Subcutaneous adipose tissue (tissue), 4 donors: ENCODE data around the gene VAMP2. TPM values are rescaled to one million over a fixed set of nuclear protein-coding genes. Genes with fewer than 3 reads are reported as not detected.

Experiments
- total RNA-seq, 4 donors: library from RNA; depleted of rRNA; stranded (reverse); fragments of >200 nt; gene quantifications; one replicate each; pipeline ENCODE4 v1.1.0, GENCODE V29; 2016
- TF ChIP-seq, protein P1 (sequence below): fragments of 450-650 bp; IDR thresholded peaks from one replicate; pipeline ENCODE4 v1.5.1; 2016; ENCODE audit warnings: low read depth, mild to moderate bottlenecking, control low read depth, antibody characterized with exemption, moderate library complexity

Gene VAMP2
- total RNA-seq, 4 donors from 2014 or later, result 18.6 to 45.2 (median 23.4) TPM

DNA sequence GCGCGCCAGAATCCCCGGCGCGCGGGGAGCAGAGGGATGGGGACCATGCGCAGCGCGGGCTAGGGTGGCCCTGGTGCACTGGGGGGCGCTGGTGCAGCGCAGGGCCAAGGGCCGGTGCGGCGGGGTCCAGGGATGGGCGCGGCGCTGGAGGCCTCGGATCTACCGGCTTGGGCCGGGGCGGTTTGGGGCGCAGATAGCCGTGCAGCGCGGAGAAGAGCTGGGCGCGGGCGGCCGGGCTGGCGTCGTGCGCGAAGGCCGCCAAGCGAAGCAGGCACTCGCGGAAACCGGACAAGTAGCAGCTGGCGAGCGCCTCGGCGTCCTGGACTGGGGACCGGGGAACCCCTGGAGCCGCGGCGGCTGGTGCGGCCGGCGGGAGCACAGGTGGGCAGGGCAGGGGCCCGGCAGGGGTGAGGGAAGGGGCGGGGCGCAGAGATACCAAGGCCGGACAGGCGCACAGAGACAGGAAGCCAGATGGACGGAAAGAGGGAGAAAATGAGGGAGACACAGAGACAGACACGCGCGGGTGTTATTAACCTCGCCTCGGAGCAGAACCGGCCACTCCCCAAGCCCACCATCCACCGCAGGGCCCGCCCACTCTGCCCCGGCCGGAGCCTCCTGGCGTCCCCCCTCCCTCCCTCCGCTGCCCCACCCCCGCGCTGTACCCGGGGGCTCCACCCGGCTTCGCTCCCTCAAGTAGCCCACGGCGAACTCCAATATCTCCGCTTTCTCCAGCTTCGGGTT is 40.9 kb downstream of the VAMP2 start:
- TF ChIP-seq, protein P1, sequence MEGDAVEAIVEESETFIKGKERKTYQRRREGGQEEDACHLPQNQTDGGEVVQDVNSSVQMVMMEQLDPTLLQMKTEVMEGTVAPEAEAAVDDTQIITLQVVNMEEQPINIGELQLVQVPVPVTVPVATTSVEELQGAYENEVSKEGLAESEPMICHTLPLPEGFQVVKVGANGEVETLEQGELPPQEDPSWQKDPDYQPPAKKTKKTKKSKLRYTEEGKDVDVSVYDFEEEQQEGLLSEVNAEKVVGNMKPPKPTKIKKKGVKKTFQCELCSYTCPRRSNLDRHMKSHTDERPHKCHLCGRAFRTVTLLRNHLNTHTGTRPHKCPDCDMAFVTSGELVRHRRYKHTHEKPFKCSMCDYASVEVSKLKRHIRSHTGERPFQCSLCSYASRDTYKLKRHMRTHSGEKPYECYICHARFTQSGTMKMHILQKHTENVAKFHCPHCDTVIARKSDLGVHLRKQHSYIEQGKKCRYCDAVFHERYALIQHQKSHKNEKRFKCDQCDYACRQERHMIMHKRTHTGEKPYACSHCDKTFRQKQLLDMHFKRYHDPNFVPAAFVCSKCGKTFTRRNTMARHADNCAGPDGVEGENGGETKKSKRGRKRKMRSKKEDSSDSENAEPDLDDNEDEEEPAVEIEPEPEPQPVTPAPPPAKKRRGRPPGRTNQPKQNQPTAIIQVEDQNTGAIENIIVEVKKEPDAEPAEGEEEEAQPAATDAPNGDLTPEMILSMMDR, result no peak

DNA sequence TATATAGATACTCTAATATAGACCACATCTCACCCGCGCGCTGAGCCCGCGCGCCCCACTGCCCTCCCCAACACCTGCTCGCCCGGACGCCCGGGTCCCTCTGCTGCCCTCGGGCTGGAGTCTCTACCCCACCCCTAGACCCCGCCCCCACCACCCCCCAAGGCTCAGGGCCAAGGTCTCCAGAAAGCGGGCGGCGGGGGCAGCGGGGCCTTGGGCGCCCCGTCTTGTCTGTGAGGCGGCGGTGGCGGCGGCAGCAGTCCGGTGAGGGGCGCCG is 41.4 kb downstream of the VAMP2 start:
- TF ChIP-seq, protein P1, result no peak

DNA sequence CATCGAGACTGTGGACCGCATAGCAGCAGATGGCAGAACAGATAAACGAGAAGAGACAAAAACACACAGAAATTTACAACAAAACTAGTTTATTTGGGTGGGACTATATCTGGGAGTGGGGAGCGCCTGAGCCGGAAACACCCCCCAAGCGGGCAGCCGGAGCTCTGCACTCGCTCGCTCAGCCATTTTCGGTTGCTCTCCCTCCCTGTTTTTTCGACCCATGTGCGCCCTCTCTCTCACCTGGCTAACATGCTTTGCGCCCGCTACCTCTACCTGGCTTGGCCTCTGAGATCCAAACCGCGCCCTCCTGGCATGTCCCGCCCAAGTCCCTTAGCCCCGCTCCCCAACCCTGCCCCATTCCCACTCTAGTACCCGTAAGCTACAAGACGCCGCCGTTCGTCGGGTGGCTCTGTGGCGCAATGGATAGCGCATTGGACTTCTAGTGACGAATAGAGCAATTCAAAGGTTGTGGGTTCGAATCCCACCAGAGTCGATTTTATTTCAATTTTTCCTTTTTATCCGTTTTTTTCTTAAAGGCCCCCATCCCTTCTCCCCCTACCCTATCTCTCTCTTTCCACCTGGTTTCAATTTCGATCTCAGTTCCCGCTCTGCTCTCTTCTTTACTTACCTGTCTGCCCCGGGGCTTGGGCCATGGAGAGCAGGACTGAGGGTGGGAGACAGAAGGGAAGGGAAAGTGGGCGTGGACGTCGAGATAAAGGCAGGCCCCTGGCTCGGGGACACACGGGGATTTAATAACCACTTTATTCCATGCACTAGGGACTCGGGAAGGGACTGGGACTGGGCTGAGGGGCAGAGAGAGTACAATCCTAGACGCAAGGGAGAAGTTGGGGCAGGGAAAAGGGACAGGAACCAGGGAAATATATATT is 42.0 kb downstream of the VAMP2 start:
- TF ChIP-seq, protein P1, result no peak

DNA sequence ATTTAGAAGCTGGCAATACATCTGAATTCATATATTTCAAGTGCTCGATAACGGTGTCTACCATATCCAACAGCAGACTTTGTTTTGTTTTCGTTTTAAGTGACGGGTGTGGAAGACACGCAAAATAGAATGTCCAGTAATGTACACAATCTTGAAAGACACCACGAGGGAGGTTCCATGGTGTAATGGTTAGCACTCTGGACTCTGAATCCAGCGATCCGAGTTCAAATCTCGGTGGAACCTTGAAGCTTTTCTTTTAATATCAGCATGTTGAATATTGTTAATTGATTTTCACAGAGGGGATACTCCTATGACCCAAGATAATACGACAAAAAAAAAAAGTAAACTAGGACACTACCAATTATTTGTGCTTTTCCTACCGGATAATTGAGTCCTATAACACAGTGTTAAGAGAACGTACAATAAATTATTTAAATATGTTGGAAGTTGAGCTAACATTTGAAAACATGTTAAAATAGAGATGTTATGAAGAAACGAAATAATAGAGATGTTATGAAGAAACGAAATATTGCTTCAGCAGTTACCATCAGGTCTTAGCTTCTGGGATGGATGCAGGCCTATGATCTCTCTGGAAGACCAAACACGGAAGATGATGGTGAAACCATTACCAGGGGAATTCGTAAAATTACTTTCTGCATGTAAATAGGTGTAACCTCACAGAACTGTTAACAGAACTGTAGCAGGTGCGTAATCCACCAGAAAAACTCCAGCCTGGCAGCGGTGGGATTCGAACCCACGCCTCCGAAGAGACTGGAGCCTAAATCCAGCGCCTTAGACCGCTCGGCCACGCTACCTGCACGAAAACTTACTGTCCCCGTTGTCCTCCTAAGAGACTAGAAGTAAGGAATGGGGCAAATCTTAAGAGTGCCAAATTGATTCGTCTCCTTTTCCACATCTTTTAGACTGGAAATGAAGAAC is 42.9 kb downstream of the VAMP2 start:
- TF ChIP-seq, protein P1, result no peak

DNA sequence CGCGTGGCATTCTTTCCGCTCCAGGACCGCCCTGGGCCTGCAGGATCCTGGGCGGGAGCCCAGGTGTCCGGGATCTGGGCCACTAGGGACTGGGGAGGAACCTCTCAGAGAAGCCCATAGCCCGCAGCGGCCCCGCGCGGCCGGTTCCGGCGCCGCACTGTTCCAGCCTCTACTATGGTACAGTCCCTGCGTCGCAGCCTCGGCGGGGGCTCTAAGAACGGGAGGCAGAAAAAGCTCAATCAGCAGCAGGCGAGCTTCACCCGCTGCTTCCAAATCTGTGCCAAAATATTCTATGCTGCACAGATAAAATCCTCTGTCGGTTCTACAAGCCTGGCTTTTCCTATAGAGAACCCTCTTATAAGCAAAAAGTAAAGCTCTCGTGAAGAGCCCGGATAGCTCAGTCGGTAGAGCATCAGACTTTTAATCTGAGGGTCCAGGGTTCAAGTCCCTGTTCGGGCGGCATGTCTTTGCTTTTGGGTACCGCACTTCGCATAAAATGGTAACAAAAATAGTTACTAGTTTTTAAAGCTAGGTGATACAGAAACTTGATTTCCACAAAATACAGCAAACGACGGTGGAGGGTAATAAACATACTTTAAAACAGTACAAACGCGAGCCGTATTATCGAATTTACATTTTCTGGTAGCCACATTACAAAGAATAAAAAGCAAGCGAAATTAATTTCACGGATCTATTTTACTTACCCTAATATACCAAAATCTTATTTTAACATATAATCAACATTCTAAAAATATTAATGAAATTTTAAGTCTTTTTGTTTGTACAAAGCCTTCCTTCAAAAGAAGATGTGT is 43.8 kb downstream of the VAMP2 start:
- TF ChIP-seq, protein P1, result no peak

DNA sequence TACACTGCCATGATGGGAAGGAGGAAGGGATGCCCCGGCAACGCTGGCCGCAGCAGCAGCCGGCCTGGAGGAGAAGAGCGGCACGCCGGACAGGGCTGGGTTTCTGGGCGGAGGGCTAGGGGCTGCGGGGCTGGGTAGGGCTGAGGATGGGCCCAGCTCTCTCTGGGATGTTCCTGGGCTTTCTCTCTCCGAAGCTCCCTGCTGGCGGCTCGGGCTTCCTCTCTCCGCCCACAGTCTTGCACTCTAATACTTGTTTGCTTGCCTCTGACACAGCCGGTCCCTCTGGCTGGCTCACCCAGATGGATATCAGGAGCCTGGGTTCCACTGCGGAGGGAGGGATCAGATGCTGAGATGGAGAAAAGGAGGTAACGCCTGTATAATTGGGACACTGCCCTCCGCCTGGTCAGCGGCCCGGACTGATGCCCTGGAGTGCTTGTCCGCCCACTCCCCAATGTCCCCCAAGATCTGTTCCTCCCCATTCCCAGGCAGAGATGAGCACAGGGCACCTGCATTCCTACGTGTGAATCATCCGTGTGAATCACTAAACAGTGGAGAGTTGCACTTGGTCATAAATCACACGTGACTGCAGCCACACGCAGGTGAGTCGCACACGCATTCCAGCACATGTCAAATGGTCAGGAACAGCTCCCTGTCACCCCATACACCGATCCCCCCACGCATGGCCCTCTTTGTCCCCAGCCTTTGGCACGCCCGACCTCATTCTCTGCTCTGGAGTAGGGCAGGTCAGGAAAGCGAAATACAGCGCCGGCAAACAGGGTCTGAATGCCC is 44.6 kb downstream of the VAMP2 start, which contains the start of gene ALOXE3:
ALOXE3 (minus strand) TSS at position 535 of the 789 bp plus-strand sequence; CDS start at position 11, 524 bp downstream.
- TF ChIP-seq, protein P1, result no peak
